ENCODE measurements around the gene REELD1. TPM values are rescaled to one million over a fixed set of nuclear protein-coding genes. Genes with fewer than 3 reads are reported as not detected.

REELD1 gene
- total RNA-seq, 1 donor: not detected

DNA sequence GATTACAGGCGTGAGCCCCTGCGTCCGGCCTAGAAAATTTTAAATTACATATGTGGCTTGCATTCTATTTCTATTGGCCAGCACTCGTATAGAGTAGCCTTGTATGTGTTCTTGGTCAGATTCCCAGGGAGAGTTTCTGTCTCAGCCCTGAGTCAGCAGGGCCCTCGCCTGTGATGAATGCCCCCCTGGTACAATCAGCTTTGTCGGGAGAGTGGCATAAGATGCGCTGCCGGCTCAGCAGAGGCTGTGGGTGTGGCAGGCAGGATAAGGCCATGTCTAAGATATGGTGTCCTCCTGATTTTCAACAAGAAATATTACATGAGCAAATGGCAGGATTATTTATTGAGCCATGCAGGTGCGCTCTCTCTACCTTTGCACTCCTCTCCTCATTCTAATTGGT, 1.6 kb upstream of the REELD1 start:
- DNase-seq (ENCODE audit: low read depth): no peak
- H3K4me3 ChIP-seq (ENCODE audit: low read depth, low read length): no peak overlapping the region
- TF ChIP-seq, protein P1, sequence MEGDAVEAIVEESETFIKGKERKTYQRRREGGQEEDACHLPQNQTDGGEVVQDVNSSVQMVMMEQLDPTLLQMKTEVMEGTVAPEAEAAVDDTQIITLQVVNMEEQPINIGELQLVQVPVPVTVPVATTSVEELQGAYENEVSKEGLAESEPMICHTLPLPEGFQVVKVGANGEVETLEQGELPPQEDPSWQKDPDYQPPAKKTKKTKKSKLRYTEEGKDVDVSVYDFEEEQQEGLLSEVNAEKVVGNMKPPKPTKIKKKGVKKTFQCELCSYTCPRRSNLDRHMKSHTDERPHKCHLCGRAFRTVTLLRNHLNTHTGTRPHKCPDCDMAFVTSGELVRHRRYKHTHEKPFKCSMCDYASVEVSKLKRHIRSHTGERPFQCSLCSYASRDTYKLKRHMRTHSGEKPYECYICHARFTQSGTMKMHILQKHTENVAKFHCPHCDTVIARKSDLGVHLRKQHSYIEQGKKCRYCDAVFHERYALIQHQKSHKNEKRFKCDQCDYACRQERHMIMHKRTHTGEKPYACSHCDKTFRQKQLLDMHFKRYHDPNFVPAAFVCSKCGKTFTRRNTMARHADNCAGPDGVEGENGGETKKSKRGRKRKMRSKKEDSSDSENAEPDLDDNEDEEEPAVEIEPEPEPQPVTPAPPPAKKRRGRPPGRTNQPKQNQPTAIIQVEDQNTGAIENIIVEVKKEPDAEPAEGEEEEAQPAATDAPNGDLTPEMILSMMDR (IDR thresholded peaks at IDR 0.05; ENCODE audit: insufficient read depth, low read length): no peak

DNA sequence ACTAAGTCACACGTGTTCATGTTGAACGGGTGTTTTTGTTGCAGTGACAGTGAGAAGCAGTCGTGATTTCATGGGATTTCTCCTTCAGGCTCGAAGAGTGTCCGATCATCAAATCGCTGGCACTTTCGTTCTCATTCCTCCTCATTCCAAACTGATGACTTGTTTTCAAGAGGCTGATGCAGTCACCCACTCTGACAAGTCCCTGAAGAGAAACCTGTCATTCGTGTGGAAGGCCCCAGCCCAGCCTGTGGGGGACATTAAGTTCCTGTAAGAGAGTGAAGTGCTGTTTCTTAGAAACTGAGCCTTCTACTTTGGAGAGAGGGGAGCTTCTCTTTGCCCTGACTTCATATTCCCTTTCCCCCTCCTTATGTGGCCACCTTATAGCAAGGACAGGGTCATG, 8.0 kb downstream of the REELD1 start:
- TF ChIP-seq, protein P1 (IDR thresholded peaks at IDR 0.05; ENCODE audit: insufficient read depth, low read length): no peak
- DNase-seq (ENCODE audit: low read depth): peak; percentile 32
- H3K4me3 ChIP-seq (ENCODE audit: low read depth, low read length): no peak overlapping the region

DNA sequence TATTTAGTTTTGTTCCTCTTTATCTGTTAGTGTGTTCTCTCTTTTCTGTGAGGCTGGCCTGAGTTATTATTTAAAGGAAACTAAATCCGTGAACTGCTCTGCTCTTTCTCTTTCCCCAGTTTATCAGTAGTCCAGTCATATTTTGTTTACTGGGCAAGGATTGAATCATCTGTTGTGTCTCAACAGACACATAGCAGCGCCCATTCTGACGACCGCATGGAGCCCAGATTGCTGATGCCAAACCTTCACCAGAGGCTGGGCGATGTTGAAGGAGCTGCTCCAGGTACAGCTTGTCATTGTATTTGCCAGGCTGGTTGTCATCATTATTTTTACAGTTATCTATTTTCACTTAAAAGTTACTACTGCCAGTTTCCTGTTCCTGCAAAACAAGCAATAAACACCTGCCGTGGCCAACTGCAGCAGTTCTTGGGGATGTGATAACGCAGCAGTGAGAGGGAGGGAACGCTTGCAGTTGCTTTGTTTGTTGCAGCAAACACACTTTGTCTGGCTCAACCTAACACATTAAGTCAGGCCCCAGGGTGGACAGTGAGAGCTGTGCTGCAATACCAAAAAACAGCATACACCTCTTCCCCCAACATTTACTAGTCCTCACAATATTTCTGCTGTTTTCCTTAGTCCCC, 10.1 kb downstream of the REELD1 start:
- TF ChIP-seq, protein P1 (IDR thresholded peaks at IDR 0.05; ENCODE audit: insufficient read depth, low read length): no peak
- H3K4me3 ChIP-seq (ENCODE audit: low read depth, low read length): no peak overlapping the region
- peak; percentile 46 for DNase-seq (ENCODE audit: low read depth)

DNA sequence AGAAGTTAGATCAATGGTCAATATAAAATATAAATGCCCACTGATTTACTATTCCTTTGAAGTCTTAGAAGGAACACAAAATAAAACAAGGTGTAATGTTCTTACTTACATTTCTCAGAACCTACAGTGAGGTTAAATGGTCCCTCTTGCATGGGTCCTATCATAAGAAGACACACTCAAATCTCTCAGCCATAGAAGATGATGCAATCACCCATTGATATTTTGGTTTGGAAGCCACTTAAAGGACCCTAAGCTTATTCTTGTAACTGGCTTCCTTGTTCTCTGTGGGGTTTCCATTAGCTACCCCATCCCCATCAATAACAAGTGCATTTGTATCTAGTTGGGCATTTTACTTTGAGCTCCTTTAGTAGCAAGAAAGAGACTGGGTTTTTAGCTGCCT, 15.1 kb downstream of the REELD1 start:
- no peak for DNase-seq (ENCODE audit: low read depth)
- TF ChIP-seq, protein P1 (IDR thresholded peaks at IDR 0.05; ENCODE audit: insufficient read depth, low read length): no peak
- no peak overlapping the region for H3K4me3 ChIP-seq (ENCODE audit: low read depth, low read length)

DNA sequence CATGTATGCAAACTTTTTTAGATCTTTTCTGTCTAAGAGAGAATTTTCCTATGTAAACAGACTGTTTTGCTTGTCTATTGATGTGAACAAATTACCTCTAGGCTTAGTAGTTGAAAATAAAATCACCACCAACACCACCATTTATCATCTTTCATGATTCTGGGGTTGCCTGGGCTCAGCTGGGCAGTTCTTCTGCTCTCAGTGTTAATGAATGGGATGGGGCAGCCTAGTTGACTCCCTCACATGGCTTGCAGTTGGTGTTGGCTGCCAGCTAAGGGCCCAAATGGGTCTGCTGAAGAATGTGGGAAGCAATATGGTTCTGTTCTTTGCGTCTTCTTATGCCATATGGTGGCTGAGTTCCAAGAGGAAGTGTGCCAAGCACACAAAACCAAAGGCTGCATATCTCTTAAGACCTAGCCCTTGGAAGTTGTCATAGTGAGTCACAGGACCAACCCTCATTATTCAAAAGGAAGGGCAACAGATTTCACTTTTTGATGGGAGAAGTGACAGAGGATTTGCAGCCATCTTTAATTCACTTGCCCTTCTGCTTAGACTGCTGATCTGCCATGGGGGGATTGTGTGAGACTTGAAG, 17.9 kb downstream of the REELD1 start:
- TF ChIP-seq, protein P1 (IDR thresholded peaks at IDR 0.05; ENCODE audit: insufficient read depth, low read length): no peak
- no peak overlapping the region for H3K4me3 ChIP-seq (ENCODE audit: low read depth, low read length)

DNA sequence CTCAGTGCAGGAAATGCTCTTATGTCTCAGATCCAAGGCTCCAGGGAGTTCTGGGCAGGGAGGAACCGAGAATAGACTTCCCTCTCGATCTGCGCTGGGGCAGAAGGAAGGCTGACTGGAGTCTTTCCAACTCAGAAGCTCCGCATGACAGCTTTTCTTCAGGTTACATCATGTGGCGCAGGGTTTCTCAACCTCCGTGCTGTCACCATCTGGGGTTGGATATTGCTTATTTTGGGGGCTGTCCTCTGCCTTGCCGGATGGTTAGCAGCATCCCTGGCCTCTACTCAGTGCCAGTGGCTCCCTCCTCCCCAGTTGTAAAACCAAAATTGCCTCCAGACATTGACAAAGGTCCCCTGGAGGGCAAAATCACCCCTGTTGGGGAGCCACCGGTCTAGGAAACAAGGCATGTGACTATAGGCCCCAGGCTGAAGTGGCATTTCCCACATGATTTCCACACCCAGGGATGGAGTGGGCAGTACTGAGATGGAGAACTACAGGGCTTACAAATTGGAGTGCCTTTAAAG, 21.4 kb downstream of the REELD1 start:
- no peak overlapping the region for H3K4me3 ChIP-seq (ENCODE audit: low read depth, low read length)
- TF ChIP-seq, protein P1 (IDR thresholded peaks at IDR 0.05; ENCODE audit: insufficient read depth, low read length): no peak
- no peak for DNase-seq (ENCODE audit: low read depth)

More for the DNA sequence above, 17.9 kb downstream of the REELD1 start:
- no peak for DNase-seq (ENCODE audit: low read depth)

Measured in fibroblast of the aortic adventitia (primary cell).